ENCODE results near the gene IGSF8.
"Not testable (repeated sequence)": the region's sequence is repeated elsewhere in the genome, so short reads cannot be mapped to it uniquely, and the experiment has no call there.

DNA sequence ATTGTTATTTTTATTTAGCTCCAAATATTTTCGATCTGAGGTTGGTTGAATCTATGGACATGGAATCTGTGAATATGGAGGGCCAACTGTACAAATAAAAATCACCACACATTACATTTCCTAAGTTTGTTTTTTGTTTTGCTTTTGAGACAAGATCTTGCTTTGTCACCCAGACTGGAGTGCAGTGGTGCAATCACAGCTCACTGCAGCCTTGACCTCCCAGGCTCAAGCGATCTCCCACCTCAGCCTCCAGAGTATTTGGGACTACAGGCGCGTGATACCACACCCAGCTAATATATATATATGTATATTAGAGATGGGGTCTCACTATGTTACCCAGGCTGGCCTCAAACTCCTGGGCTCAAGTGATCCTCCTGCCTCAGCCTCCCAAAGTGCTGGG, 27.9 kb upstream of the IGSF8 start:
- TF ChIP-seq POLR2A, CTCF, POLR2AphosphoS5, EP300 (IDR thresholded peaks at IDR 0.05): not testable (repeated sequence)

All from sigmoid colon (tissue), 4 donors.